CD4-positive, alpha-beta memory T cell (primary cell): ENCODE results near the gene GUCD1. TPM values are rescaled to one million over a fixed set of nuclear protein-coding genes. Genes with fewer than 3 reads are reported as not detected.
"Not testable (repeated sequence)": the region's sequence is repeated elsewhere in the genome, so short reads cannot be mapped to it uniquely, and the experiment has no call there.

Source experiments
- CTCF ChIA-PET: fragments of 350-600 bp; sonication (Branson Sonifier 250); formaldehyde crosslinking; loops from one replicate; lab custom pipeline; 2021; ENCODE audit warnings: inconsistent platforms; ENCODE audit not compliant: partially characterized antibody; lab: Charles Lee
- POLR2A ChIA-PET: fragments of 350-600 bp; sonication (Branson Sonifier 250); formaldehyde crosslinking; loops from one replicate; lab custom pipeline; 2021; ENCODE audit not compliant: partially characterized antibody; lab: Charles Lee
- DNase-seq, 5 donors: peaks; one replicate each; pipeline versions ENCODE4 v3.0.0 to v3.0.0-alpha.2; 2020 to 2022; ENCODE audit warnings: mixed read lengths in 1 of 5
- H3K27ac ChIP-seq: one replicate; pipeline ENCODE4 v1.7.0; 2013; ENCODE audit warnings: low read depth, low read length
- H3K27me3 ChIP-seq: 2 replicates; pipeline ENCODE4 v1.7.0; 2013; ENCODE audit warnings: mild to moderate bottlenecking, low read length, moderate library complexity; ENCODE audit not compliant: insufficient read depth
- H3K36me3 ChIP-seq: 2 replicates; pipeline ENCODE4 v1.7.0; 2013; ENCODE audit warnings: mild to moderate bottlenecking, low read length, moderate library complexity; ENCODE audit not compliant: insufficient read depth
- H3K4me1 ChIP-seq: 2 replicates; pipeline ENCODE4 v1.7.0; 2013; ENCODE audit warnings: mild to moderate bottlenecking, low read length, moderate library complexity; ENCODE audit not compliant: insufficient read depth
- H3K4me3 ChIP-seq, 2 donors: one replicate each; pipeline ENCODE4 v1.7.0; 2013; ENCODE audit warnings: low read length in 2 of 2, mild to moderate bottlenecking in 1 of 2
- H3K9me3 ChIP-seq, 2 donors: one replicate each; pipeline ENCODE4 v1.7.0; 2013; ENCODE audit warnings: low read length in 2 of 2, control low read depth in 1 of 2; ENCODE audit not compliant: control insufficient read depth in 1 of 2
- H3K27ac Mint-ChIP-seq, 7 donors: one replicate each; pipeline ENCODE4 v1.8.0; 2020 to 2021; ENCODE audit warnings: mixed read lengths in 7 of 7, mild to moderate bottlenecking in 6 of 7, inconsistent platforms in 3 of 7, moderate library complexity in 3 of 7
- H3K27me3 Mint-ChIP-seq, 2 donors: one replicate each; pipeline ENCODE4 v1.8.0; 2020 to 2021; ENCODE audit warnings: mixed read lengths in 2 of 2
- H3K36me3 Mint-ChIP-seq, 2 donors: one replicate each; pipeline ENCODE4 v1.8.0; 2020 to 2021; ENCODE audit warnings: mixed read lengths in 2 of 2, inconsistent platforms in 1 of 2, mild to moderate bottlenecking in 1 of 2
- H3K4me1 Mint-ChIP-seq, 4 donors: one replicate each; pipeline ENCODE4 v1.8.0; 2020 to 2021; ENCODE audit warnings: mixed read lengths in 4 of 4, mild to moderate bottlenecking in 1 of 4
- H3K4me3 Mint-ChIP-seq, 8 donors: one replicate each; pipeline ENCODE4 v1.8.0; 2020 to 2021; ENCODE audit warnings: mixed read lengths in 8 of 8, mild to moderate bottlenecking in 7 of 8, moderate library complexity in 6 of 8, inconsistent platforms in 3 of 8
- H3K9me3 Mint-ChIP-seq, 8 donors: one replicate each; pipeline ENCODE4 v1.8.0; 2020 to 2021; ENCODE audit warnings: mixed read lengths in 8 of 8, mild to moderate bottlenecking in 5 of 8, inconsistent platforms in 3 of 8, moderate library complexity in 1 of 8
- intact Hi-C: fragments of 100-400 bp; cut with micrococcal nuclease; formaldehyde crosslinking; loops from one replicate; pipeline ENCODE4 v1.15.1; 2023
- polyA plus RNA-seq, 2 donors: library from polyadenylated mRNA; unstranded; fragments of 300-500 nt; fragmentation: Illumina TruSeq; gene quantifications; one replicate each; pipeline ENCODE4 v1.2.3, GENCODE V29; 2021
- total RNA-seq, 2 experiments: library from RNA; stranded (reverse); gene quantifications; one replicate each; pipeline ENCODE4 v1.2.3, GENCODE V29; 2021

Gene GUCD1
- total and polyA plus RNA-seq, 4 experiments from 2014 or later: 44.2 to 65.5 (median 56.1) TPM

DNA sequence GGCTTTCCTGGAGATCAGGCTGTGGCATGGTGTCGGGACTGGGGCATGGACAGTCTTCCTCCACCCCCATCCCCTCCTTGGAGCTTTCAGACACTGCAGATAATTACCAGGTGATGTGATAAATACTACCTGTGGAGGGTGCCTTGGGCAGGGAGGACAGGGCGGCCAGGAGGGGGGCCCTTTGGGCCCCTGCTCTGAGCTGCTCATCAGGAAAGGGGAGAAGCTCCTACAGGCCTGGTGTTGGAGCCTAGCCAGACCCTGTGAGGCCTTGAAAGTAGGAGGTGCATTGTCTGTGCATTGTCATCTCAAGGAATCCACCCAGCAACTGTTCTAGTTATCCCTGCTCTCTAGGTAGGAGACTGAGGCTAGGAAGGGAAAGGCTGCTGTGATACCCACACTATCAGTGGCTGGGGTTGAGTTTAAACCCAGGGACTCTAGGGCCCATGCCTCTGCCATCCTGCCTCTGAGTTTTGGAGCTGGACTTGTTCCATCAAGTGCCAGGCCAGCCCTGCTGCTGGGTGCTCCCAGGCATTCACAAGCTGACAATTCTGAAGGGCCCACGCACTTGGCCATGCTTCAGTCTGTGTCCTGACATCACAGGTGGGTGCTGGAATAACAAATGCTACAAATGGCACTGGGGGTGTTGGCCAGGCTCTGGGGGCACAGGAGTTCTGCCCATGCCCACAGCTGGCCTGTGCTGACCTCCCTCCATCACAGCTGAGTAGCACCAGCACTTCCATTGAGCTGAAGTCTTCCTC, 45.2 kb upstream of the GUCD1 start:
- H3K4me1 ChIP-seq, H3K27me3 Mint-ChIP-seq, H3K27me3 ChIP-seq, DNase-seq, H3K4me3 ChIP-seq, H3K36me3 Mint-ChIP-seq, CTCF ChIA-PET, POLR2A ChIA-PET, H3K9me3 Mint-ChIP-seq, H3K4me3 Mint-ChIP-seq, H3K27ac ChIP-seq, H3K36me3 ChIP-seq, intact Hi-C loops, H3K9me3 ChIP-seq: not testable (repeated sequence)
- peak overlapping the region in 1 of 7 donors; percentile 61 for H3K27ac Mint-ChIP-seq
- H3K4me1 Mint-ChIP-seq: peaks cover 8 to 32% (median 23%) of the 10 kb centered on the region in 4 donors

DNA sequence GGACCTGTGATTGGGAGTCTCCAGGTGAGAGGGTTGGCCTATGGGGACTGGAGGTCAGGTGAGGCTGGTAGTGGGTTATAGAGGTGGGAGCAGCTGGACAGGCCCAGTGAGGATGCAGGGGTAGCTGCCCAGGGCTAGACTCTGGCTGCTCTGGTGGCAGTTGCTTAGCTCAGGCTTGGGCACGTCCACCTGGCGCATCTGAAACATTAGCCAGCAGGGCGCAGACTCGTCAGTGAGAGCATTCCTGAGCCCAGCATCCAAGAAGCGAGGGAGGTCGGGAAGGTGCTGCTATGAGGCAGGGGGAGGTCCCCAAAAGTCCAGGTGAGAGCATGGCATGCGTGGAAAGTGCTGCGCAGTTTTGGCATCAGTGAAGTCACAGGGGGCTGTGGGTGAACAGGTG, 44.6 kb upstream of the GUCD1 start:
- Histone ChIP-seq H3K9me3 (no peaks in the 10 kb centered on the region), H3K36me3 (no peaks in the 10 kb centered on the region), H3K27me3 (no peaks in the 10 kb centered on the region), H3K4me1 (peaks cover 8% of the 10 kb centered on the region), H3K27ac (no peak overlapping the region), H3K4me3 (no peak overlapping the region)
- CTCF ChIA-PET: no interaction called here
- Mint-ChIP-seq H3K4me1 (peaks cover 8 to 32% (median 23%) of the 10 kb centered on the region in 4 donors), H3K4me3 (no peak overlapping the region), H3K27ac (peak overlapping the region in 4 of 7 donors; percentile 9 to 70 (median 48)), H3K36me3 (no peaks in the 10 kb centered on the region), H3K9me3 (no peaks in the 10 kb centered on the region), H3K27me3 (no peaks in the 10 kb centered on the region)
- no peak for DNase-seq
- POLR2A ChIA-PET: no interaction called here
- intact Hi-C loops: no loop called here

DNA sequence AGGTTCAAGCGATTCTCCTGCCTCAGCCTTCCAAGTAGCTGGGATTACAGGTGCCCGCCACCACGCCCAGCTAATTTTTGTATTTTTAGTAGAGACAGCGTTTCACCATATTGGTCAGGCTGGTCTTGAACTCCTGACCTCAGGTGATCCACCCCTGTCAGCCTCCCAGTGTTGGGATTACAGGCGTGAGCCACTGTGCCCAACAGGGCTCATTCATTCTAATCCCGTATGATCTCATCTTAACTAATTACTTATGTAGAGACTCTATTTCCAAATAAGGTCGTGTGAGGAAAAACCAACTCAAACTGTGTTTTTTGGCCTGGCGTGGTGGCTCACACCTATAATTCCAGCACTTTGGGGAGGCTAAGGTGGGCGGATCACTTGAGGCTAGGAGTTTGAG, 42.1 kb upstream of the GUCD1 start:
- H3K27ac ChIP-seq, H3K4me3 Mint-ChIP-seq, H3K36me3 Mint-ChIP-seq, POLR2A ChIA-PET, H3K27ac Mint-ChIP-seq, H3K9me3 ChIP-seq, H3K4me3 ChIP-seq, CTCF ChIA-PET, H3K27me3 ChIP-seq, H3K9me3 Mint-ChIP-seq, H3K27me3 Mint-ChIP-seq, intact Hi-C loops, H3K36me3 ChIP-seq, DNase-seq: not testable (repeated sequence)
- H3K4me1 ChIP-seq: peaks cover 11% of the 10 kb centered on the region
- H3K4me1 Mint-ChIP-seq: peaks cover 1 to 19% (median 10%) of the 10 kb centered on the region in 4 donors

DNA sequence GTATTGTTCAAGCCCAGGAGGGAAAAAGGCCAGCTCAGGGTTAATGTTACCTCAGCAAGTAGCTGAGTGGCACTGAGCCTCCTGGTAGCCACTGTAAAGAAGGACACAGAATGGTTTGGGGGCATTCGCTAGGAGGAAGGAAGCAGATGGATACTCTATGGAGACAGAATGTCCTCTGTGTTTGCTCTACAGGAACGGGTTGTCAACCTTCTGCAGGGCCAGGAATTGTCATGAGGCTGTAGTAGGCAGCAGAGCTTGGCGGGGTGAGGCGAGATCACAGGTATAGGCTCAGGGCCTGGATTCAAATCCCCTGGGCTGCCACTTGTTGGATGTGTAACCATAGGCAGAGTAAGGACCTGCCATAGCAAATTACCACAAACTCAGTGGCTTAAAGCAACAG, 40.9 kb upstream of the GUCD1 start:
- Histone ChIP-seq H3K36me3 (no peaks in the 10 kb centered on the region), H3K4me1 (peaks cover 4% of the 10 kb centered on the region), H3K4me3 (no peak overlapping the region), H3K9me3 (no peaks in the 10 kb centered on the region), H3K27me3 (no peaks in the 10 kb centered on the region), H3K27ac (no peak overlapping the region)
- H3K36me3 Mint-ChIP-seq: no peaks in the 10 kb centered on the region
- intact Hi-C loops: no loop called here
- H3K27me3 Mint-ChIP-seq: no peaks in the 10 kb centered on the region
- H3K4me3 Mint-ChIP-seq: no peak overlapping the region
- peak overlapping the region in 1 of 7 donors; percentile 13 for H3K27ac Mint-ChIP-seq
- no peak for DNase-seq
- ChIA-PET CTCF (no interaction called here), POLR2A (no interaction called here)
- peaks cover 1 to 8% (median 2%) of the 10 kb centered on the region in 4 donors for H3K4me1 Mint-ChIP-seq
- H3K9me3 Mint-ChIP-seq: no peaks in the 10 kb centered on the region

DNA sequence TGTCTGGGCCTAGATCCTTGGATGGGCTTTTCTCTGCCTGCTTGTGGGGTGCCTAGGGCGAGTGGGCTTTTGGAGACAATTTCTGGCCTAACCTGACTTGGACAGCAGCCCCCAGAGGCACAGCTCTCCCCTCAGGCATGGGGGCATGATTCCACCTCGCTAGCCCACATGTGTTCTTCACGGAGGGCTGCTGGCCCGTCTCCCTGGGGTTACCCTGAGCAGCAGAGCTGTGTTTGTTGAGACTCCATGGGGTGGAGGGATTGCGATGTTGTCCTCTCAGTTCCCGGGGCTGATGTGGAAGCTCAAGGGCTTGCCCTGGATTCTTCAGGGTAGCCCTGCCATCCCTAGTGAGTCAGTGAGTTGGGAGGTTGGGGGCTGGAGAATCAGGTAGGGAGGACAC, 40.3 kb upstream of the GUCD1 start:
- Histone ChIP-seq H3K36me3 (no peaks in the 10 kb centered on the region), H3K4me1 (peaks cover 4% of the 10 kb centered on the region), H3K27me3 (no peaks in the 10 kb centered on the region), H3K4me3 (no peak overlapping the region), H3K9me3 (no peaks in the 10 kb centered on the region), H3K27ac (no peak overlapping the region)
- Mint-ChIP-seq H3K36me3 (no peaks in the 10 kb centered on the region), H3K4me1 (peaks cover 0 to 6% (median 2%) of the 10 kb centered on the region in 4 donors), H3K9me3 (no peaks in the 10 kb centered on the region), H3K4me3 (no peak overlapping the region), H3K27ac (no peak overlapping the region), H3K27me3 (no peaks in the 10 kb centered on the region)
- ChIA-PET POLR2A (no interaction called here), CTCF (no interaction called here)
- no peak for DNase-seq
- intact Hi-C loops: no loop called here

DNA sequence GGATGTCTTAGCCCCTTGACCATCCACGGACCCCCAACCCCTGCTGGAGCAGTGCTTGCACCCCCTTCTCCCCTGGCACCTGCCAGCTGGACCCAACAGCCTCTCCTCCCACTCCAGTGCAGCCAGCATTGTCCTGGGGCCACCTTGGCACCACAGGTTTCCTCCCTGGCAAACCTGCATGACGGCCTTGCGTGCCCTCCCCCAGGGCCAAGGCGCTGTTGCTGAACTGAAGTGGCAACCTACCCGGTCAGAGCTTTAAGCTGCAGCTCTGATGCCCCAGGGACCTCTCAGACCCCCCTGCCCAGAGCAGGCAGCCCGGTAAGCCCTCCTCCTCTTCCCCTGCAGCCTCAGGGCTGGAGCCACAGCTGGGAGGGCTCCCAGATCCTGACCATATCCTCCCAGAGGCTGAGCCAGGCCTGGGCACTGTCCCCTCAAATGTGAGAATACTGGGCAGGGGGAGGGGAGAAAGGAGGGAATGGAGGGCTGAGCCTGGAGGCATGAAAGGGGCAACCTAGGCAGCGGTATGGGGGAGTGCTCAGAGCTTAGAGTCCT, 39.7 kb upstream of the GUCD1 start:
- no peaks in the 10 kb centered on the region for H3K36me3 ChIP-seq
- H3K4me1 Mint-ChIP-seq: peaks cover 0 to 6% (median 2%) of the 10 kb centered on the region in 4 donors
- H3K27me3 Mint-ChIP-seq: no peaks in the 10 kb centered on the region
- no peak overlapping the region for H3K4me3 ChIP-seq
- DNase-seq: no peak
- ChIA-PET POLR2A (no interaction called here), CTCF (no interaction called here)
- H3K36me3 Mint-ChIP-seq: no peaks in the 10 kb centered on the region
- no peaks in the 10 kb centered on the region for H3K27me3 ChIP-seq
- intact Hi-C loops: no loop called here
- H3K4me1 ChIP-seq: peaks cover 4% of the 10 kb centered on the region
- H3K9me3 Mint-ChIP-seq: no peaks in the 10 kb centered on the region
- no peak overlapping the region for H3K4me3 Mint-ChIP-seq
- no peak overlapping the region for H3K27ac Mint-ChIP-seq
- H3K27ac ChIP-seq: no peak overlapping the region
- H3K9me3 ChIP-seq: no peaks in the 10 kb centered on the region

DNA sequence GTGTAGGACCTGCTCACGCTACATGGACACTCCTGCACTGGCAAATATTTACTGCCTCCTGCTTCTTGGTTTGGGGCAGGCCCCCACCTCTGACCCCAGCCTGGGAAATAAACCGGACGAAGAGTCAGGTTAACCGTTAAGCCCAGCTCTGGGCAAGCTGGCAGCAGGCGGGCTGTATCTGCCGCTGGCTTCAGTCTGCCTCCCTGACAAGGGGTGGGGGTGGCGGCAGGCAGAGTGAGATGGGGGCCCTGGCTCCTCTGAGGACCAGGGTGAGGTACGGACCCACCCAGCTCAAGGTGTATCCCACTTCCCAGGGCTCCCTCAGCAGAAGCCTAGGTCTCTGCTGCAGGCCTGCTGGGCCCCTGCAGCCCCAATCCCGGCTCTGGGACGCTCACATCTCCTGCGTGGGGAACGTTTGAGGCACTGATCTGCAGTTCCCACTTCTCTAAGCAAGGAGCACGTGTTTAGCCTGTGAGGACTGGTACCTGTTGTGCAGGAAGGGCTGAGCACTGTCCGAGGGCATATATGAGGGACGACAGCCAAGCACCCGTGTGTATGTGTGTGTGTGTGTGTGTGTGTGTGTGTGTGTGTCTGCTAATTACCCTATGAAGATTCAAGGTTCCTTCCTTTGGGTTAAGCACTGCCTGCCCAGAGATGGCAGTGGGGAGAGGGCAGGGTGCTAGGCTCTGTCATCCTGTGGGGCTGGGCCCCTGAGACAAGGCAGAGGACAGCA, 39.1 kb upstream of the GUCD1 start:
- no peak overlapping the region for H3K27ac Mint-ChIP-seq
- Histone ChIP-seq H3K9me3 (no peaks in the 10 kb centered on the region), H3K27ac (no peak overlapping the region), H3K27me3 (no peaks in the 10 kb centered on the region), H3K4me1 (peaks cover 4% of the 10 kb centered on the region), H3K36me3 (no peaks in the 10 kb centered on the region), H3K4me3 (no peak overlapping the region)
- H3K4me1 Mint-ChIP-seq: peaks cover 0 to 6% (median 2%) of the 10 kb centered on the region in 4 donors
- ChIA-PET CTCF (no interaction called here), POLR2A (no interaction called here)
- no peaks in the 10 kb centered on the region for H3K9me3 Mint-ChIP-seq
- H3K4me3 Mint-ChIP-seq: peak overlapping the region in 5 of 8 donors; percentile 10 to 59 (median 29)
- intact Hi-C loops: no loop called here
- H3K36me3 Mint-ChIP-seq: no peaks in the 10 kb centered on the region
- DNase-seq: no peak
- H3K27me3 Mint-ChIP-seq: no peaks in the 10 kb centered on the region
